ENCODE measurements around the gene TXNDC17.
"Not testable (repeated sequence)": the region's sequence is repeated elsewhere in the genome, so short reads cannot be mapped to it uniquely, and the experiment has no call there.

DNA sequence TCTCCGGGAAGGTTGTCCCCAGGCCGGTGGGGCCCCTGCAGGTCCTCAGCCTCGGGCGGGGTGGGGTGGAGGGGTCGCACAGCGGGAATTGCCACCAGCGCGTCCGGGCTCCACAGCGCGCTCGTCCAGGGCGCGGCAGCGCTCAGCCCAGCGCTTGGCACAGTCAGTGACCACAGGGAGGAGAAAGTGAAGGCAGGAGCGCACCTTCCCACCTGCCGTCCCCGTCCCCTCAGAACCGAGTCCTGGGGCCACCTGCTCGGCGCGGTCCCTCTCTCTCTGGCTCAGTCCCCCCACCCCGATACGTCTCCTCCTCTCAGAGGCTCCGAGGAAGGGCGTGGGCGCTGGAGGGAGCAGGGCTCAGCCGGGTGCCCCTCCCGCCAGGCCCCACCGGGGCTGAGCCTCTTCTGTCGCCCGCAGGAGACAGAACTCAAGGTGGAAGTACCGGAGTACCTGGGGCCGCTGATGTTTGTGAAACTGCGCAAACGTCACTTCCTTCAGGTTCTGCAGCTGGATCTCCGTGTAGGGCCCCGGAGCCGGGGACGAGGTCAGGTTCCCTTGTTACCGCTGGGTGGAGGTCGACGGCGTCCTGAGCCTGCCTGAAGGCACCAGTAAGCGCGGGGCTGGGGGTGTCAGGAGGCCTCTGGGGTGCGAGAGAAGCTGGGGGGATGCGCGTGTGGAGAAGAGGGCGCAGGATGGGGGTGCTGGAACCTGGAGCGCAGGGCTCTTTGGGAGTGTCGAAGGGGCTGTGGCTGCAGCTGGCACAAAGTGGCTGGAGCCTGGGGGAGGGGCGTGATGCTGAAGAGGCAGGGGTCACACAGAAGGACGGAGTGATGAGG, 16.2 kb downstream of the TXNDC17 start:
- TF ChIP-seq, protein P1, sequence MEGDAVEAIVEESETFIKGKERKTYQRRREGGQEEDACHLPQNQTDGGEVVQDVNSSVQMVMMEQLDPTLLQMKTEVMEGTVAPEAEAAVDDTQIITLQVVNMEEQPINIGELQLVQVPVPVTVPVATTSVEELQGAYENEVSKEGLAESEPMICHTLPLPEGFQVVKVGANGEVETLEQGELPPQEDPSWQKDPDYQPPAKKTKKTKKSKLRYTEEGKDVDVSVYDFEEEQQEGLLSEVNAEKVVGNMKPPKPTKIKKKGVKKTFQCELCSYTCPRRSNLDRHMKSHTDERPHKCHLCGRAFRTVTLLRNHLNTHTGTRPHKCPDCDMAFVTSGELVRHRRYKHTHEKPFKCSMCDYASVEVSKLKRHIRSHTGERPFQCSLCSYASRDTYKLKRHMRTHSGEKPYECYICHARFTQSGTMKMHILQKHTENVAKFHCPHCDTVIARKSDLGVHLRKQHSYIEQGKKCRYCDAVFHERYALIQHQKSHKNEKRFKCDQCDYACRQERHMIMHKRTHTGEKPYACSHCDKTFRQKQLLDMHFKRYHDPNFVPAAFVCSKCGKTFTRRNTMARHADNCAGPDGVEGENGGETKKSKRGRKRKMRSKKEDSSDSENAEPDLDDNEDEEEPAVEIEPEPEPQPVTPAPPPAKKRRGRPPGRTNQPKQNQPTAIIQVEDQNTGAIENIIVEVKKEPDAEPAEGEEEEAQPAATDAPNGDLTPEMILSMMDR (IDR thresholded peaks at IDR 0.05) = not testable (repeated sequence)
- not testable (repeated sequence) for TF ChIP-seq POLR2AphosphoS5 (IDR thresholded peaks at IDR 0.05; ENCODE audit: low read depth, low read length)

Data from Panc1 (cell line).